ENCODE data around the gene DHCR24. TPM values are rescaled to one million over a fixed set of nuclear protein-coding genes. Genes with fewer than 3 reads are reported as not detected.

DHCR24 gene
- total RNA-seq, 1 donor from 2014 or later: 130 TPM

DNA sequence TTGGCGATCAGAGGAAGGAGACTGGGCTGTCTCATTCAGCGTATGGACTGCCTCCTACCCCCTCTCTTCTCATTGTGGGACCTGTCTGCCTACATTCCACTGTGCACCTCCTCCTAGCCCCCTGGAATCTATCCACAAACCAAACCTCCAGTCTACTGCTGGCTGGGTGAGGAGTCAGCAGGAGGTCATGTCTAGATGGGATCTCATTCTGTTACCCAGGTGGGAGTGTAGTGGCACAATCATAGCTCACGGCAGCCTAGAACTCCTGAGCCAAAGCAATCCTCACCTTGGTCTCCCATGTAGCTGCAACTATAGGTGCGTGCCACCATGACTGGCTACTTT is 67.8 kb downstream of the DHCR24 start:
- intact Hi-C loops (cut with micrococcal nuclease): no loop called here

DNA sequence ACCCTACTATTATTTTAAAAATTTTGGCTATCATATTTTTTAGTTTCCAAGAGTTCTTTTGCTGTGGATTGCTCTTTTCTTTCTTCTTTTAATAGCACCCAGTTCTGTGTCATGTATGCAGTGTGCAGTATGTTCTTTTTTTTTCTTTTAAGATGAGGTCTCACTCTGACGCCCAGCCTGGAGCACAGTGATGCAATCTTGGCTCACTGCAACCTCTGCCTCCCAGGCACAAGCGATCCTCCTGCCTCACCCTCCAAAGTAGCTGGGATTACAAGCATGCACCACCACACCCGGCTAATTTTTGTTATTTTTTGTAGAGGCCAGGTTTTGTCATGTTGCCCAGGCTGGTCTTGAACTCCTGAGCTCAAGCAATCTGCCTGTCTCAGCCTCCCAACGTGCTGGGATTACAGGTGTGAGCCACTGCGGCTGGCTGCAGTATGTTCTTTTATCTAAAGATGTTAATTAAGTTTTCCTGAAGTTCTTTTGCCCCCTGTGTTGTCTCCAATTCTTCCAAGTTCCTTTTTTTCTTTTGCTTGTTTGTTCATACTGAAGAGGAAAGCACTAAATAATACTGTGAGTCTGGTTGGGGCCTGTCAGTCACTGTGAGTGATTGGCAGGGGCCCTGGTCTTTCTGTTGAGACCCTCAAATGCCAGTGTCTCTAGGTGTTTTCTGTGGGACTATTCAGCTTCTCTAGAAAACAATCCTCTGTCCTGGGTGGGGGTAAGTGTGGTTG is 68.4 kb downstream of the DHCR24 start:
- intact Hi-C loops (cut with micrococcal nuclease): no loop called here

DNA sequence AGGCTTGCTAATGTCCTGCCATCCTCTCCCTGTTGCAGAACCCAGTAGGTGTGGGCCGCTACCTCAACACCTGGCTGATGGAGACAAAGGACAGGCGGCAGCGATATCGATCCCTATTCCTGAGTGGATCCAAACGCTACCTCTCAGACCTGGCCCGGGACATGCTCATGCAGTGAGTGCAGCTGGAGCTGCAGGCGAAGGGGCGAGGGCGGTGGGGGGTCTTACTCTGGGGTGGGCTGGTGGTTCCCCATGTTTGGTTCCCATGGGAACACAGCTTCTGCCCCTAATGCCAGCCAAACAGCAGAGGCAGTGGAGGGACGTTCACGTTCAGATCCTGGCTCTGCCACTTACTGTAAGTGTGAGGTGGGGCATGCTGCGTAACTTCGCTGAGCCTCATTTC is 70.0 kb downstream of the DHCR24 start:
- intact Hi-C loops (cut with micrococcal nuclease): no loop called here

DNA sequence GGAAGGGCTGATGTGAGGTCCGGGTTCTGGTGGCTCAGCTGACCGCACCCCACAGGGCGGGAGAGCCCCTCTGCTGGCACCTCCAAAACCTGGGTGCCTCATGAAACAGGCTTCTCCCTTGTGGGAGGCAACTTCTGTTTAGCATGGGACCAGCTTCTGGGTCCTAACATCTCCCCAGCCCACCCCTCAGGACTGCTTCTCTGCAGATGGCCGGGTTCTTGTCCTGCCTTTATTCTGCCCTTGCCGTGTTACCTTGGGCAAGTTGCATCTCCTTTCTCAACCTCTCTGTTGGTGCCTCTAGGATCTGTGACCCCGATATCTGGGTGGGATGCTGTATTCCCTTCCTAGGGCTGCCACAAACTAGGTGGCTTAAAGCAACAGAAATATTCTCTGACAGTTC is 70.9 kb downstream of the DHCR24 start:
- intact Hi-C loops (cut with micrococcal nuclease): no loop called here

DNA sequence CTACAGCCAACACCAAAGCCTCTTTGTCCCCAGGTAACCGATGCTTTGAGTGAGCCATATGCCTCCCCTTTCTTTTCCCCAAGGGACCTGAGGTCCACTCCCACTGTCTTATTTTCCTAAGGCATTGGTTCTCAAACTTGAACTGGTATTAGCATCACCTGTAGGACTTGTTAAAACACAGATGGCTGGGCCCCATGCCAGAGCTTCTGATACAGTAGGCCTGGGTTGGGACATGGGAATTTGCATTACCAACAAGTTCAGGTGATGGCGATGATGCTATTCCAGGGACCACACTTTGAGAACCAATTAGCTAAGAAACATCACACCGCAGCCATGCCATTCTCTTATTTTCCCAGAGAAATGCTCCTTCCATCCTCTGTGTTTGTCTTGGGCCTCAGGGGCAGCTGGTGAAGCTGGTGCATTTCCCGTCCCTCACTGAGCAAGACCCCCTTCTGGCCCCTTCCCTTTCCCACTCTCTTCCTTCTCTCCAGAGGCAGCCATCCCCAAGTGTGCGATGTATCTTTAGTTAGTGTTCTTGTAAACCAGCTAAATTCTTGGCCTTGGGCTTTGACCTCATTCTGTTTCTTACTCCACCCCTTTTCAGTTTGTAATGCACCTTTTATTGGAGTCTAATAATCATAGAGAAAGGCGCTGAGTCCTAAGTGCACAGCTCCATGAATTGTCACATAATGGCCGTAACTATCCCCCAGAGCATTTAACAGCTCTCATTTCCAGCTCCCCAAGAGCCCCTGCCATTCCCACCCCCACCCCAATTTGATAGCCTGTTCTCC is 71.7 kb downstream of the DHCR24 start:
- intact Hi-C loops (cut with micrococcal nuclease): no loop called here

DNA sequence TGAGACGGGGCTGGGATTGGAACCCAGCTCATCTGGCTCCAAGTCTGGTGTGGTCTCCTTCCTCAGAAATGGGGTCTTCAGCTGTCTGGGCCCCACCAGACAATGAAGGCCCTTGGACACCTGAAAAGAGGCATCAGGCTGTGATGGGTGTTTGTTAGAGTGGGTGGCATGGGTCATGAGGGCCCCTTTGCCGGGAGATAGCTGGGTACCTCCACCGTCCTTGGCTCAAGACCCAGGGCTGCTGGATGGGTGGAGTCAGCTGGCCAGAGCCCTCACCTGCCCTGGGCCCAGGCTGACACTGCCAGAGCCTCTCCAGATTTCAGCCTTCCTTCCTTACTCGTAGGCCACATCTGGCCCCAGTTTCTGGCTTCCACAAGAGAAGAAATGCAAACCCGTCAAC is 72.4 kb downstream of the DHCR24 start:
- intact Hi-C loops (cut with micrococcal nuclease): no loop called here

DNA sequence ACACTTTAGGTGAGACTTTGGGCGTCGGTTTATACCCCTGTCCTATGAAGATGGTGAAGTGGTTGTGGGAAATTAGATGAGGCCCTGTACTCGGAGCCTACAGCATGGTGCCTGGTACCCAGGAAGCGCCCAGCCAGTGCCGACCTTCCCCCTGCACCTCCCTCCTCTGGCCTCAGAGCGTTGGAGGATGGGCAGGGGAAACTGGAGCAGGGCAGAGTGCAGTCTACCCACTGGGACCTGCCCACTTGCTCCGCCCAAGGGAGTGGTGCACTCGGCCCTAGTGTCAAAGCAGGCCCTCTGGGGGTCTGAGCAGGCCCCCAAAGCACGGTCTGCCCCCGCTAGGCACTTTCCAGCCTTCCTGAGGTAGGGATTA is 72.9 kb downstream of the DHCR24 start:
- intact Hi-C loops (cut with micrococcal nuclease): no loop called here

DNA sequence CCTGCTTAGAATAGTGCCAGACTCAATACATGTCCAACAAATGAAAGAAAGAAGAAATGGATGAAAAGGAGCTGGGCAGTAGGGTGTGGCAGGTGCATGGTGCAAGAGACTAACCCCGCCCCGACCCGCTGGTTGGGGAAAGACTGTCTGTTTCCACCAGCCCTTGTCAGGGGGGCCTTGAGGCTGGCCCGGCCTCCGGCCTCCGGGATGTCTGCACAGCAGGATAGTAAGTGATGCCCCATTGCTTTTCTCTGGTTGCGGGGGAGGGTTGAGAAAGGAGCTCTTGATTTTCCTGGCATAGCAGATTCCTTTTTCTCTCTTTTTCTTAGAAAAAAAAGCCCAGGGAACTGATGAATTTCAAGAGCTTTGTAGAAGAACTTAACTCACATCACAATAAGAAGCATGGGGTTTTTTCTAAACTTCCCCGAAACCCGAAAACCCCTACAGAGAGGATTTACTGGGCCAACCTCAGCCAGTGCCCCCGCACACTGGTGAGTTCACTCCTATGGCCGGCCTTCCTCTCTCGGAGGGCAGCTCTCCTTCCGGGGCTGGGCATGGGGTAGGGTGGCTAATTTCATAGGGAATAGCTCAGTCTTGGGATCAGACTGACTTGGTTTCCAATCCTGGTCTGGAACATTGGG is 73.4 kb downstream of the DHCR24 start:
- intact Hi-C loops (cut with micrococcal nuclease): no loop called here

DNA sequence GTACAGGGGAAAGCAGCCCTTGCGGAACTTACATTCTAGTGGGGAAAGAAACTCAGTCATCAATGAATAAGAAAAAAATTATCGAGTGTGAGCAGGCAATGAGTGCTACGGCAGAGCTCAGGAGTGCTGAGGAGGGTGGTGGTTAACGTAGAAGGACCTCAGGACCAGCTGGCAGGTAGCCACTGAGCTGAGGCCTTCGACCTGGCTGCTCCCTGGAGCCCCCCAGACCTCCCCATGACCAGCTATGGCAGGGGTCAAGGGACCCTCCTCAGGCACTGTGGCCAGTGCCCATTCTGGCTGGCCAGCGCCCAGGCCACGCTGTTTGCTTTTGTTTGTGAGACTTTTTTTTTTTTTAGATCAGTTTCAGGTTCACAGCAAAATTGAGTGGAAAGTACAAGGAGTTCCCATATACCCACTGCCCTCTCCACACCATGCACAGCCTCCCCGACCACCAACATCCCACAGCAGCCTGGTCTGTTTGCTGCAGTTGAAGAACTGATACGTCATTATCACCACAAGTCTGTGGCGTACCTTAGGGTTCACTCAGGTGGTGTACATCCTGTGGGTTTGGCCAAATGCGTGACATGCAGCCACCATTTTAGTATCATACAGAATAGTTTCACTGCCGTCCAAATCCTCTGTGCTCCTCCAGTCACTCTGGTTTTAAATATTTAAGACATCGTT is 74.1 kb downstream of the DHCR24 start:
- intact Hi-C loops (cut with micrococcal nuclease): no loop called here

DNA sequence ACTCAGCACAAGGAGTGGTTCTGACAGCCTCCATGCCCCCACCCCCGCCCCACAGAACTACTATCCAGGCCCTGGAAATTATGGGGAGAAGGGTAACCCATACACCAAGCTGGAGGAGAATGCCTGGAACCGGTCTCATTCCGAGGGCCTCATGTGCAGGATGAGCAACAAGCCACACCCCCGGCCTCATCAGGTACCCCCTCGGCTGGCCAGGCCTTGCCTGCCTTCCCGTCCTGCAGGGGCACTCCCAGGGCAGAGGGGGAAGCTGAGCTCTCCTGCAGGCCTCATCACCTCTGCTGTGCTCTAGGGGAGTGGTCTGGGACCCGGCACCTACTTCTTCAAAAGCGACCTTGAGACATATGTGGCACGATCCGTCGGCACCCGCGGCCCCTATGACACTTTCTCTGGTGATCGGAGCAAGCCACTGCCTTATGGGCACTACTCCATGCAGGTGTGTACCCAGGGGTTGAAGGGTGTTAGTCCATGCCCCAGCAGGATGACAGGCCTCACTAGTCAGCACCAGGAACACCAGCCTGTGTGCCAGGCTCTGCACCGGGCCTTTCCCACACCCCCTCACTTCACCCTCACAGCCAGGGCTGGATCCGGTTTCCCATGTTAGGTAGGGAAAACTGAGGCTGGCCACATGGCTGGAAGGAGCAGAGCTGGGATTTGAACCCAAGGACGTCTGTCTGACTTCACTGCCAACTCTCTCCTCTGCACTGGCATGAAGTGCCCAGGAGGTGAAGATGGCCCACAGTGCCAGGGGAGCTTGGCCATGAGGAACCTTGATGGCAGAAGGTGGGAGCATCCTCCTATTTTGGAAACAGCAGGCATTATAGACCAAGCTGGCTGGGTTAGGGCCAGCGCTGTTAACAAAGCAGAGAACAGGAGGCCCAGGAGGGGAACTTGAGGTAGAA is 75.0 kb downstream of the DHCR24 start:
- intact Hi-C loops (cut with micrococcal nuclease): loop anchor here (2.0 kb wide), 1 partner anchor 323 kb away; no protein-coding TSS in a partner anchor

DNA sequence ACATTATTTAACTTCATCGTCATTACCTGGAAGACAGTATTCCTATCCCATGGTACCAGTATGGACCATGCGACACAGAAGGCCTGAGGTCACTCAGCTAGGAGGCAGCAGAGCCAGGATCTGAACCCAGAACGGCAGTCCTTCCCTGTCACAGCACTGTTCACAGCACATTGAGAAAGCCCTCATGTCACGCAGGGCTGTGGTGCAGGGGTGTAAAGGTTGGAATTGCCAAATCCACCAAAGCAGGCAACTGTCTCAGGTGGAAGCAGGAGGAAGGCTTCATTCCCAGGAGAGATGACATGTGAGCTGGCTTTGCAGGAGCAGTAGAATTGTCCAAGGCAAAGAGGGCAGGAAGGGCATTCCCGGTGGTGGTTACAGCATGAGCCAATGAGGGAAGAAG is 75.9 kb downstream of the DHCR24 start:
- intact Hi-C loops (cut with micrococcal nuclease): loop anchor here (2.0 kb wide), 1 partner anchor 322 kb away; no protein-coding TSS in a partner anchor

DNA sequence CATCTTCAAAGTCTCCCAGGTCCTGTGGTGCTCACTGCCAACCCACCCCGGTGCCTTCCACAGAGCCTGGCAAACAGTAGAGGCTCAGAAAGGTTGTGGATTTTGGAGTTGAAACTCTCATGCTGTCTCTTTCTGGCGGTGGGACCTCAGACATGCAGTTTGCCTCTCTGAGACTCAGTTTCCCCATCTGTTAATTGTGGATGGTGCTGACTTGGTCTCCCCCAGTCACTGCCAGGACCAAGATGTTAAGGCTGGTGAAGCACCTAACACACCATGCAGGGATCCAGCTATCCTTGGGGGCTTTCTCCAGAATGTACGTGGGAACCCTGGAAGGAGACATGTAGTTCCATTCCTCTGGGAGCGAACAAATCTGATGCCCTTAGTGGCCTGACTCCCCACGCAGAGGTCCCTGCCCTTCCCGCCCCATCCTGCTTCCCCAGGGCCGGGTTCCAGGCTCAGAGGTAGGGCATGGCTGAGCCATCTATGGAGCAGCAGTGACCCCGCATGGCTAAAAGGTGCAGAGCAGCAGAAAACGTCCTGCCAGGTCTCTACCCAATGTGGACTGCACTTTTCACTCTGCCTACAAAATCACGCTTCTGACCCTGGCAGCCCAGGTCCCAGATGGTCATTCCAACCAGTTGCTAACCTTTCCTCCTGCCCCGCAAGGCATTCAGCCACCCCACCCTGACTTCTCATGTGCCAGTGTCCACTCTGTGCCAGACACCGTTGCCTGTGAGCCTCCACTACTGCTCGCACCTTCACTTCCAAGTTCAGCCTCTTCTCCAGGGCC is 76.6 kb downstream of the DHCR24 start:
- intact Hi-C loops (cut with micrococcal nuclease): loop anchor here (1.0 to 2.0 kb wide), 9 partner anchors 42 to 949 kb away; partner anchors contain the start of gene PARS2

DNA sequence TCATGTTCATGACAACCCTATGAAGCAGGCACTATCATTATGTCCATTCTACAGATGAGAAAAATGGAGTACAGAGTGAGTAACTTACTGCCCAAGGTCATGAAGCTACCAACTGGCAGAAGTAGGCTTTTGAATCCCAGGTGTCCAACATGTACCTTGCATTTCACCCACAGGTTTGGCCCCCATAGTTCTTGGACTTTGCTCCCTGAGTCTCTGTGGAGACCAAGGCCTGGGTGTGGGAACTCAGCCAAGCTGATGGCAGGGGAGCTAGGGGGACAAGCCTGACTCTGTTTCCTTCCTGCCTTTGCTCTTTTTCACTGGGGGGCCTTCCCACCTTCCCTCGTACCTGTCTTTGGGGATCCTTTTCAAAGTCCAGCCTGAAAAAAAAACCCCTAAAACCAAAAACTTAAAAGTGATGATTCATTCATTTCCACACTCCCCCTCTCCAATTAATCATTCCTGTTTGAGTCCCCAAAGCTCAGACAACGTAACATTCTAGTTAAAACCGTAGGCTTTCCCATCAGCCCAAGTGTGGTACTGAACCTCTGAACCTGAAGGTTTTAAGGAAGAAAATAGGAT is 77.4 kb downstream of the DHCR24 start:
- intact Hi-C loops (cut with micrococcal nuclease): loop anchor here (1.0 to 10.0 kb wide), 11 partner anchors 41 to 1885 kb away; partner anchors contain the start of genes ECHDC2, PARS2 and SCP2

DNA sequence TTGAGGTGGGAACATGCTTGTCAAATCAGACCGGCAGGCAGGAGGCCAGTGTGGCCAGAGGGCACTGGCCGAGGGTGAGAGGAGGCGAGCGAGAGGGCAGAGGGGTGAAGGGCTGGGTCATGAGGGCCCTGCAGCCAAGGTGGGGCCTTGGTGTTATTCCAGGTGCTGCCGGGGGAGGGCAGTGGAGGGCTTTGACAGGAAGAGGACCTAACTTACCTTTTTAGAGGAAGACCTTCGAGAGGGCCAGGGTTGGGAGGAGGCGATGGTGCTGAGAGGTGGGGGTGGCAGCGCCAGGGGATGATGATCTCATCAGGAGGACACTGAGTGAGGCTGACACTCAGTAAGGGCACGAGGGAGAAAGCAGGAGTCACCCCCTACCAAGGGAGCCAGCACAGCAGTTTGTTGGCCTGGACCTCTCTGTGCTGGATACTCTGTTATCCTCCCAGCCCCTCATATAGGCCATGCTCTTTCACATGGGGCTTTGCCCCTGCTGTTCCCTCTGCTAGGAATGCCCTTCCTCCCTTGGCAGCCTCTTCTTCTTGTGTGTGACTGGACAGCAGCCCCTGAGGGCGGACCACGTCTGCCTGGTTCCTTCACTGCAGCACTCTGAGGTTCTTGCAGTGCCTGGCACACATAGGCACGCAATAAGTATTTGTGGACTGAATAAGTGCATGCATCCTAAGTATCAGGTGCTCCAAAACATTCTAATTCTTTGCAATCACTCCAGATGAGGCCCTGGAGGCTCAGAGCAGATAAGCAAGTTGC is 78.4 kb downstream of the DHCR24 start:
- intact Hi-C loops (cut with micrococcal nuclease): loop anchor here (10.0 kb wide), 2 partner anchors 446 to 1884 kb away; partner anchors contain the start of genes ECHDC2 and SCP2

DNA sequence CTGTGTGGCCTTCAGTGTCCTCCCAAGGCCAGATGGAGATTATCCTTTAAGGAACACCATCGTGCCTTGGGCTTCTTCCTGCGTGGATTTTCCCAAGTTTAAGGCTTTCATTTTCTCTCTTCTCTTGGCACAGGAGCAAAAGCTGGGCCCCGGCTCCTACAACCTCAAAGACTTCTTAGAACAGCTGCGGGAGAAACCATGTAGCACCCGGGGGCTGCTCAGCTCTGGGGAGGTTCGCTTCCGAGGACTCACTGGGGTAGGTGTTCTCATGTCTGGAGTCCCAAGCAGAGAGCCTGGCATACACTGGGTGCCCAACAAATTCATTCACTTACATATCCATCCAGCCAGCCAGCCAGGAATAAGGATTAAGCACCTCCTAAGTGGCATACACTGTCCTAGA is 79.2 kb downstream of the DHCR24 start:
- intact Hi-C loops (cut with micrococcal nuclease): loop anchor here (10.0 kb wide), 2 partner anchors 447 to 1883 kb away; partner anchors contain the start of genes ECHDC2 and SCP2

DNA sequence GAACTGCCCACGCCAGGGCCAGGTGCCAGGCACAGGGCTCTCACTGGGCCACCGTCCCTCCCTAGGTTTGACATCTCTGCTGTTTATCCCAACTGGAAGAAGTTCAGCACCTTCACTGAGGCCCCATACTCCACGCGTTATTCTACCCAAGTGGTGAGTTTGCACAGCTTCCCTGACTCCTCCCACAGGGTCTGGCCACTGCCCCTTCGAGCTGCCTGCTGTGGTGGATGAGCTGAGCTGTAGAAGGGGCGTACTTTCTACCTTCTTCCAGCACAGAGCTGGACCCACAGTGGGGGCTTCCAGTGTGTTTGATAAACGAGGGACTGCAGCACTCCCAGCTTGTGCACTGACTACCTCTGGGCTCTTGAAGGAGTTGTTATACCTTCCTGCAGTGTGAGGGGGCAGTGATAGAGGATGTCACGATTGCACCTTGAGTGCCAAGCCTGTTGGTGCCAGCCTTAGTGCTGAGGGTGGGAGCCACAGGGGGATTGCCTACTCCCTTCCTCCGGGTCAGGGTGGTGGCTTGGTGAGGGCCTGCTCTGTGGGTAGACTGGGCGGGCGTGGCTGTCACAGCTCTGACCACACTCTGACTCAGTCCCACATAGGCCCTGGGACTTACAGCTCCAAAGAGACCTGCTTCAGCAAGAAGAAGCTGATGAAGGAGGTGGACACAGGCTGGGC is 79.9 kb downstream of the DHCR24 start:
- intact Hi-C loops (cut with micrococcal nuclease): loop anchor here (10.0 kb wide), 2 partner anchors 448 to 1882 kb away; partner anchors contain the start of genes ECHDC2 and SCP2

DNA sequence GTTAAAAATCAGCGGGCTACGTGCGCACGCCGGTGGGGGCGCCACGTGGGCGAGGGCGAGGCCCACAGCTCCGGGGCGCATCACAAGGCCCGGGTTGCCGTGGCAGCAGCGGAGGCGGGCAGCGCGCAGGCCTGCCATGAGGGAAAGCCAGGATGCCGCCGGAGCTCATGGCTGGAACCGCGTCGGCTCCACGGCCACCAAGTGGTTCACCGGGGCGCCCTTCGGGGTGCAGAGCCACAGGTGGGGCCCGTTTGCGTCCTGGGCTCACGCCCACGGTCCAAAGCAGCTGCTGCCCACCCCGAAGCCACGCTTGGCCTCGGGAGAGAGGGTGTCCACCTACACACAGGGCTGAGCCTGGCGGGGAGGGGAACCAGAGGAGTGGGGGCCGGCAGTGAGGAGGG is 81.0 kb downstream of the DHCR24 start:
- intact Hi-C loops (cut with micrococcal nuclease): loop anchor here (10.0 kb wide), 2 partner anchors 449 to 1881 kb away; partner anchors contain the start of genes ECHDC2 and SCP2

Measured in T-helper 1 cell treated with Interleukin-12 subunit alpha and Interleukin-12 subunit beta and Interleukin-4 antibody, amounts not matched to agents 30 ng/mL and 1 ng/mL, for 36 hours (primary cell).